Left hindlimb (tissue), 1 donor: ENCODE results near the gene KLF14.
"Not testable (repeated sequence)": the region's sequence is repeated elsewhere in the genome, so short reads cannot be mapped to it uniquely, and the experiment has no call there.

Source experiments
- DNase-seq: peaks from one replicate; pipeline ENCODE4 v3.0.0-alpha.2; 2018

KLF14 gene

DNA sequence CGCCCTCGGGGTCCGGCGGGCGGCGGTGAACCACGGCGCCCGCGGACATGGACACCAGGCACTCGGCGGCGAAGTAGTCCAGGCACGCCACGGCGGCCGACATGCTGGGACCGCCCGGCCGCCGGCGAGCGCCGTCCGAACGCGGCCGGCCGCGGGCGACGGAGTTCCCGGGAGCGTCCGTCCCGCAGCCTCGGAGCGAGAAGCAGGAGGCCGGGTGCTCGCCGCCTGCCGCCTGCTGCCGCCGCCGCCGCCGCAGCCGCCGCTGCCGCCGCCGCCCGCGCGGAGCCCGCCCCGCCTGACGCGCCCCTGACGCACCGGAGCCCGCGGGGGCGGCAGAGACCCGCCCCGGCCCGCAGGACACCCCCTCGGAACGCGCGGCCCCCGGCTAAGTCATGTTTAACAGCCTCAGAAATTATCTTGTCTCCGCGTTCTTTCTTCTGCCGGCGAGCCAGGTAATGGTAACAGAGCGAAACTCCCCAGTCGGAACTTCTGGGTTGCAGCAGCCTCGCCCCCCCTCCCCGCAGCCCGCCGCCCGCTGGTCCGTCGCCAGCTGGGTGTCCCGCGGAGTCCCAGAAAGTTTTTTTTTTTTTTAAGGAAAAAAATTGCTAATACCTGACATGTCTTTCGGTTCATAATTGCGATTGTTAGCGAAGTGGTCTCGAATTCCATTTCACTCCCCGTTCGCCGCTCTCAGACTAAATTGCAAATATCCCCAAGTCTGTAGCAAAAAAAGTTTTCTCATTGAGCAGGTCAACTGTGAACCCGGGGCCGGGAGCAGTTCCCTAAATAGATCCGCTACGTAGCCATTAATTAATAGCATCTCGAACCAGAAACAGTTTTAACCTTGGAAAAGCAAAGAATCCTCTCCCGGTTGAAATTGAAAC, at the start of gene KLF14:
KLF14 (minus strand) TSS at position 277 of the 884 bp plus-strand sequence; CDS start at position 103, 174 bp downstream.
- peak; percentile 85 for DNase-seq

DNA sequence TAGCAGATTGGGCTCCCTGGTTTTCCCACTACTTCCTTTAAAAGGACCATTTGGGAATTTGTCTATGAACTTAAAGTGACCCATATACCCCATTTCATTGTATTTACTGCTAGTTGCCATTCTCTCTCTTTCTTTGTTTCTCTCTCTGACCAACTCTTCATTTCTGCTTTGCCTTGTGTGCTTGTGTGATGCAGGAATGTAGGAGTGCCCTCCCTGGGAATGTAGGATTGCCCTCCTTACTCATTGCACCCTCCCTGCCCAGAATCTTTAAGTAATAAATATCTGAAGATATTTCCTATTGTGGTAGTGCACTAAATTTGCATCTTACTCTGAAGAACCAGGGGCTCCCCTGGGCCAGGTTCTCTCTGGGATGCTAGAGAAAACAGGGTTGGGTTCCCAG, 47.3 kb upstream of the KLF14 start:
- no peak for DNase-seq

GRCh38 chr7:130777426-130777825, 43.4 kb upstream of the KLF14 start:
- no peak for DNase-seq

GRCh38 chr7:130772456-130772855, 38.4 kb upstream of the KLF14 start:
- DNase-seq = not testable (repeated sequence)

DNA sequence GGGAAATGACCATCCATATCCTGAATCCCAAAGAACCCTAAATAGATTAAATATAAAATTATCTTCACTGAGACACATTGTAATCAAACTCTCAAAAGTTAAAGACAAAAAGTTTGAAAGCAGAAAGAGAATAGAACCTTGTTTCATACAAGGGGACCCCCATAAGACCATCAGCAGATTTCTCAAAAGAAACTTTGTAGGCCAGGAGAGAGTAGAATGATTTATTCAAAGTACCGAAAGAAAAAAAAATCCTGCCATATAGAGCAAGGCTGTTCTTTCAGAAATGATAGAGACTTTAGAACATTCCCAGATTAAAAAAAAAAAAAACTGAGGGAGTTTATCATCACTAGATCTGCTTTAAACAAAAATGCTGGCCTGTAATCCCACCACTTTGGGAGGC, 34.8 kb upstream of the KLF14 start:
- DNase-seq = no peak

- not testable (repeated sequence) for DNase-seq
Observed at GRCh38 chr7:130764569-130764968, 30.6 kb upstream of the KLF14 start.

- no peak for DNase-seq
Observed at GRCh38 chr7:130758429-130759056, 24.5 kb upstream of the KLF14 start.

- no peak for DNase-seq
Observed at GRCh38 chr7:130756316-130756715, 22.3 kb upstream of the KLF14 start.

- no peak for DNase-seq
Observed at GRCh38 chr7:130752424-130752823, 18.4 kb upstream of the KLF14 start.

- no peak for DNase-seq
Observed at GRCh38 chr7:130750755-130751154, 16.7 kb upstream of the KLF14 start.

GRCh38 chr7:130748531-130749389, 14.8 kb upstream of the KLF14 start:
- no peak for DNase-seq

DNA sequence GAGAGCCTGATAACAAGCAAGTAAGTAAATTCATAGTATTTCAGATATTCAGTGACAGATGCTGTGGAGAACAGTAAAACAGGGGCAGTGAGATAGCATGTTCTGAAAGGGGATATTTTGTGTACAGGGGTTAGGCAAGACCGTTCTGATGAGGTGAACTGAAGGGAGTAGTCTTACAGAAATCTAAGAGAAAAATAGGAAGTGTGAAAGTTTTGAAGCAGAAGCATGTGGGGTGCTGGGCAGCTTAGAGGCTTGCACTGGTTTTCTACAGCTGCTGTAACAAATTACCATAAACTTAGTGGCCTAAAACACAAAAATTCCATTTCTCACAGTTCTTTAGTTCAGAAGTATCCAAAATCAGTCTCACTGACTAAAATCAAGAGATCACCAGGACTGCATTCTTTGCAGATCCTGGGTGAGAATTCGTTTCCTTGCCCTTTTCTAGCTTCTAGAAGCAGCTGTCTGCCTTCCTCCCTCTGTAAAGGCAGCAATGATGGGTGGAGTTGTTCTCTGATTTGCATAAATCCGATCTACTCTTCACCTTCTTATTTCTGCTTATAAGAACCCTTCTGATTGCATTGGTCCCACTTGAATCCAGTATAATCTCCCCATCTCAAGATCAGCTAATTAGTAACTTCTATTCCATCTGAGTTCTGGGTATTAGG, 7.5 kb upstream of the KLF14 start:
- DNase-seq = no peak

DNA sequence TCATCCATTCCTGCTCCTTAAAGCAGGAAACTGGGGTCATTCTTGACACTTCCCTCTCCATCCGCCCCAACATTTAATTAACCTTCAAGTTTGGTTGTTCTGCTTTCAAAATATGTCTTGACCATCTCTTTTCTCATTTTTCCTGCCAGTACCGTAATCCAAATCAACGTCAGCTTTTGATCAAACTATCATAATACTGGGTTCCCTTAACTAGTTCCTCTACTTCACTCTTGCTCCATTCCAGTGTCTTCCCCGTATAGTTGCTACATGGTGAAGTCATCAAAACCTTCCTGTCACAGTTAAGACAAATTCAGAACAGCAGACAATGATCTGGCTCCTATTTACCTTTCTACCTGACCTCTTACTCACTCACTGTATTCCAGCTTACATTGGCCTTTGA, 6.6 kb upstream of the KLF14 start:
- DNase-seq = no peak

DNA sequence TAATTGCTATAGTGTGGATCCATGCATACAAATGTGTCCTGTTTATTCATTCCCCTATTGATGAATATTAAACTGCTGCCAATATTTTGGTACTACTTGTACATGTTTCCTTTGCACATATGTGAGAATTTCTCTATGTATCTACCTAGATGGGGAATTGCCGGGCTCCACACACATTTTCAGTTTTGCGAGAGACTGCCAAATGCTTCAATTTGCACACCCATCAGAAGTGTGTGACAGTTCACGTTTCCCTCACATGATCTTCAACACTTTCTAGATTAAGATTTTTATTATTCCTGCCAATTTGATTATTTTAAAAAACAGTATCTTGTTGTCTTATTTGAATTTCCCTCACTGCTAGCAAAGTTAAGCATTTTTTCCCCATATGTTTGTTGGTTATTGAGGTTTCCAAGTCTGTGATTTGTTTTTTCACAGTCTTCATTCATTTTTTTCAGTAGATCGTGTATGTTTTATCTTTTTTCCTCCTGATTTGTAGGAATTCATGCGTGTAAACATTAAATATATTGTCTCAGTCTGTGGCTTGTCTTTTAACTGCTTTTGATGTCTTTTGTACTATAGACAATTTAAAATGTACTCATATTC, 2.4 kb upstream of the KLF14 start:
- DNase-seq = no peak

DNA sequence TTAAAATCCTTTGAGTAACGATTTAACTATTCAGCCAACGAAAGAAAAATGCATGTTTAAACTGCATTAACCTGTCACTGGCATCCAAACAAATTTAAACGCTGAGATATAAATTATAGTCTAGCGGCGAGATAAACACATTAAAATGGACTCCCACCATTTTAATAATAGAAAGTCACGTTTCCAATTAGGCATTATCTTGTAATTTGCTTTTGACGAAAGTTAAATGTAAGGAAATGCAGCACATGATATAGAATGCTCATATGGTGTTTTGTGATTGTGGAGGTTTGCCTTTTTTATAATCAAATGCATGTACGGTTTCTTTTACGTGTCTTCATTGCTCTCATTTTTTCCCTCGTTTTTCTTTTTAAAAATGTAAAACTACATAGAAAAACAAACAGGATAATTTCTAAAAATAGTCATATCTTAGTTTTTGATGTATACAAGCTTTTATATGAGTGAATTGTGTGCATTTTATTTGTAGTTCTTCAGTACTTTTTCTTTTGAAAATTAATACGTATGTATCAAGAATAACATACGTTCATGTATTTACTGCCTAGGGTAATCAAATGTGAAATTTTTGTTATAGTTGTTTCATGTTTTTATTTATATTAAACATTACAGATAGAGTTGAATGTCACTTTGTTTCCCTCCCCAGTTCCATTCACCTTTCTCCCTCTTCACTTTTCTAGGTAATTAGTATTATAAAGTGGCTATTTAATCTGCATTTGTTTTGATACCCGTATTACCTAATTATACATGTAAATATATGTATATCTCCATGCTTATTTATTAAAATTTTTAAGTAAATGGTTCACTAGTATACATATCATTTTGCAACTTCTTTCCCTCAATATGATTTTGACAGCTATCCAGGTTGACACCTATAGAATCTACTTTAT, 1.1 kb upstream of the KLF14 start:
- DNase-seq = no peak

DNA sequence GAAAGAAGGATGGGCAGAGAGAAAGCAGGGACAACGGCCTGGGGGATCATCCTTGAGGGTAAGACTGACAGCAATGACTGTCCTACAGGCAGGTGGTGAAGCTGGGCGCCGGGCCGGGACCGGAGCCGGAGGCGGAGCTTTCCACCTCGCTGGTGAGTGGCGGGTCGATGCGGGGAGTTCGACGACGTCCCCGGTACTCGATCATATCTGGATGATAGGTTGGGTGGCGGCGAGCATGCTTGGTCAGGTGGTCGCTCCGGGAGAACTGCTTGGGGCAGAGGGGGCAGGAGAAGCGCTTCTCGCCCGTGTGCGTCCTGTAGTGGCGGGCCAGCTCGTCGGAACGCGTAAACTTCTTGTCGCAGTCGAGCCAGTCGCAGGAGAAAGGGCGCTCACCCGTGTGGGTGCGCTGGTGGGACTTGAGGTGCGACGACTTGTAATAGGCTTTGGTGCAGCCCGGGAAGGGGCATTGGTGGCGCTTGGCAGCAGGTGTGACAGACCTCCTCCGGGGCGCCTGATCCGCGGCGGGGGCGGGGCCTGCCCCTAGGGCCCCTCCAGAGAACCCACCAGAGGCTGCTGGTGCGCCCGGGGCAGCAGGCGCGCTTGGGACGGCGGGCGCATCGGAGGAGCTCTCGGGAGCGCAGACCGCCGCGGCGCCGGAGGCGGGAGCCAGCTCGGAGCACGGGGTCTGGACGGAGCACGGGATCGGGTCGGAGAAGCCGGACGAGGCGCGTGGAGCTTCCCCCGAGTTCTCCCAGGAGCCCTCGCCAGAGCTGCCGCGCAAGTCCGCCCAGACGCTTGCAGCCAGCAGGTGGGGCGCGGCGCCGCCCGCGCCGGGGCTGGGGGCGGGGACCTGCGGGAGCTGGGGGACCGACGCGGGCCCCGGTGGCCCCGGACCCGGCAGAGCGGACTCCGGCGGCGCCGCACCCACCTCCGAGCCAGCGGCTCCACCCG, 752 bp downstream of the KLF14 start:
- DNase-seq = peak; percentile 60

DNA sequence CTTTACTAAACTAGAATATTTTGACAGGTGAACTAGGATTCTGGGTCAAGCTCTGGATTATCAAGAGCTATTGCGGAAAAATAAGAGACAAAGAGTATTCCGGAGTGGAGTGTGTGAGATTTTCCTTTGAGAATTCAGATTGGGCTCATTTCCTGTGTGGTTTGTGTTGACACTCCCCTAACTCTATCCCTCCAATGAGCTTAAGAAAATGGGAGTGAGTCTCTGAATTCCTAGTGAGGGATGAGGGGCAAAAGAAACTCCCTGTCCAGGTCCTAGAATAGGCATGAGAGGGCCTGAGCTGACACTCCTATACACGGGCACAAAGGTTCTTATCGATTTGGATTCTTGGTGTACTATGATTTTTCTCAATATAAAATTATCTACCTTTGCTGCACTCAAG, 10.2 kb downstream of the KLF14 start:
- DNase-seq = no peak

DNA sequence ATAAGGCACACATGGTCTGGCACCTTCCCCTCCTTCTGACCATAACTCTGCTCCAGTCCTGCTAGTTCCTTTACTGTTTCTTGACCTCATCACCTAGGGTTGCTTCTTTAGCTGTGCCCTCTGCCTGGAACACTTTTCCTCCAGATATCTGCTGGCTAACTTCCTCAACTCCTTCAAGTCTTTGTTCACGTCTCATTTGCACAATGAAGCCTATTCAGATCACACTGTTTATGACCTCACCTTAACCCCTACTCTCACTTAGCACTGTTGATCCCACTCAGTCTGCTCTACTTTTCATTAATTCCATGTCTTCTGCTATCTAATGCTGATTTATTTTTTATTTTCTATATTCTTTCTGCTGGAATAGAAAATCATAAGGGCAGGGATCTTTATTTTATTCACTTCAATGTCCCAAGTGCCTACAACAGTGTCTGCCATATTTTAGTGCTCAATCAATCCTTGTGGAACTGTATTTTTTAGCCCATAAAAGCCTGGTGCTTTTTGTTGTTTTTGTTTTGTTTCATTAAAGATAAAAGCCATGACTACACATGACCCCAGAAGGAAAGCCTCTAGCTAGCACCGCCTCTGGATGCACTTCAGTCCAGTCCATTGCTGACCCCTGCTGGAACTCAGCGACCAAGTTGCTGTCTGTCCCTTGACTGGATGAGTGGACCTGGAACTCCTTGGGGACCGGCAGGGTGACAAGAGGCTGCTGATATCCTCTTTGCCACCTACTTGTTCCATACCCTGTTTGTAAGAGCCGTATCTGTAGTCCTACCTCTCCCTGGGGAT, 12.3 kb downstream of the KLF14 start:
- DNase-seq = peak; percentile 83

DNA sequence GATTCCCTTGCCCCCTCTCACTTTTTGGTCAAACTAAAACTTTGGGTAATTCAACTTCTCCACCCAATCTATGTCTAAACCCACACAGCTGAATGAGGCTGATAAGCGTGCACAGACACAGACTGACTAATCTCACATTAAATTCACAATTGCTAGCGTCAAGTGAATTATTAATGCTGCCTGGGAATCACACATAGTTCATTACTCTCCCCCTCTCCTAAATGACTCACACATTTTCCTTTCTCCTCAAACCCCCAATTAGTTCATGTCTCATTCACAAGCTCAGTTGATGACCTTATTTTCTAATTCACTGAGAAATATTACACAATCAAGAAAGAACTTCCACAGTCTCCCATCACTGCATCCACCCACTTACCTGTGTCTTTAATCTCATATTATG, 14.5 kb downstream of the KLF14 start:
- DNase-seq = no peak
